ENCODE results near the gene SSMEM1.
"Not testable (repeated sequence)": the region's sequence is repeated elsewhere in the genome, so short reads cannot be mapped to it uniquely, and the experiment has no call there.

Gene SSMEM1

DNA sequence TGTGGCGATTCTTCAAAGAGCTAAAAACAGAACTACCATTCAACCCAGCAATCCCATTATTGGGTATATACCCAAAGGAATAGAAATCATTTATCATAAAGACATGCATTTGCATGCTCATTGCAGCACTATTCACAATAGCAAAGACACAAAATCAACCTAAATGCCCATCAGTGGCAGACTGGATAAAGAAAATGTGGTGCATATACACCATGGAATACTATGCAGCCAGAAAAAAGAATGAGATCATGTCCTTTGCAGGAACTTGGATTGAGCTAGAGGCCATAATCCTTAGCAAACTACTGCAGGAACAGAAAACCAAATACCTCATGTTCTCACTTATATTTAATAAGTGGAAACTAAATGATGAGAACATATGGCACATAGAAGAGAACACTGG, 38.8 kb downstream of the SSMEM1 start:
- DNase-seq (ENCODE audit: low read depth in 2 of 2, low spot score in 1 of 2), result not testable (repeated sequence)

DNA sequence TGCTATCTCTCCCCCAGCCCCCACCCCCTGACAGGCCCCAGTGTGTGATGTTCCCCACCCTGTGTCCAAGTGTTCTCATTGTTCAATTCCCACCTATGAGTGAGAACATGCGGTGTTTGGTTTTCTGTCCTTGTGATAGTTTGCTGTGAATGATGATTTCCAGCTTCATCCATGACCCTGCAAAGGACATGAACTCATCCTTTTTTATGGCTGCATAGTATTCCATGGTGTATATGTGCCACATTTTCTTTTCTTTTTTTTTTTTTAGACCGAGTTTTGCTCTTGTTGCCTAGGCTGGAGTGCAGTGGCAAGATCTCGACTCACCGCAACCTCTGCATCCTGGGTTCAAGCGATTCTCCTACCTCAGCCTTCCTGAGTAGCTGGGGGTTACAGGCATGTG, 41.2 kb downstream of the SSMEM1 start:
- not testable (repeated sequence) for DNase-seq (ENCODE audit: low read depth in 2 of 2, low spot score in 1 of 2)

DNA sequence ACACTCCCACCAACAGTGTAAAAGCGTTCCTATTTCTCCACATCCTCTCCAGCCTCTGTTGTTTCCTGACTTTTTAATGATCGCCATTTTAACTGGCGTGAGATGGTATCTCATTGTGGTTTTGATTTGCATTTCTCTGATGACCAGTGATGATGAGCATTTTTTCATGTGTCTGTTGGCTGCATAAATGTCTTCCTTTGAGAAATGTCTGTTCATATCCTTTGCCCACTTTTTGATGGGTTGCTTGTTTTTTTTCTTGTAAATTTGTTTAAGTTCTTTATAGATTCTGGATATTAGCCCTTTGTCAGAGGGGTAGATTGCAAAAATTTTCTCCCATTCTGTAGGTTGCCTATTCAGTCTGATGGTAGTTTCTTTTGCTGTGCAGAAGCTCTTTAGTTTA, 42.0 kb downstream of the SSMEM1 start:
- DNase-seq (ENCODE audit: low read depth in 2 of 2, low spot score in 1 of 2), result not testable (repeated sequence)

DNA sequence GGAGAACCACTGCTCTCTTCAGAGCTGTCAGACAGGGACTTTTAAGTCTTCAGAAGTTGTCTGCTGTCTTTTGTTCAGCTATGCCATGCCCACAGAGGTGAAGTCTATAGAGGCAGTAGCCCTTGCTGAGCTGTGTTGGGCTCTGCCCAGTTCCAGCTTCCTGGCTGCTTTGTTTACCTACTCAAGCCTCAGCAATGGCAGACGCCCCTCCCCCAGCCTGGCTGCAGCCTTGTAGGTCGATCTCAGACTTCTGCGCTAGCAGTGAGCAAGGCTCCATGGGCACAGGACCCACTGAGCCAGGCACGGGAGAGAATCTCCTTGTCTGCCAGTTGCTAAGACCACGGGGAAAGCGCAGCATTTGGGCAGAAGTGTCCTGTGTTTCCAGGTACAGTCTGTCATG, 46.9 kb downstream of the SSMEM1 start:
- DNase-seq (ENCODE audit: low read depth in 2 of 2, low spot score in 1 of 2), result no peak

DNA sequence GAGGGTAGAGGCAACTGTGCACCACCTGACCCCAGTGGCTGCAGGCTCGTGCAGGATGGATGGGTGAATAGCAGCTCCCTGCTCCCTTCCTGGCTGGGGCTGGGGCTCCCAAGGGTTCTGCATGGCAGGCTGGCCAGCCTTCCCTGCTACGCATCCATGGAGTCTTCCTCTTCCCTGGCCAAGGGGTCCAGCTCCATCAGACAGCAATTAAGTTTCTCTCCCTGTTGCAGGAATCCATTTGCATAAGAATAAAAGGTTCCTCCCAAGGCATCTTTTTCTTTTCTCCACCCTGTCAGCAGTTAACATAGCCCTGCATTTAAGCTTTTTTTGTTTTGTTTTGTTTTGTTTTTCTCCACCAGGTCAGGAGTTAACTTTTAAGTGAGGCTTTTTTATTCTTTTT, 49.0 kb downstream of the SSMEM1 start:
- DNase-seq (ENCODE audit: low read depth in 2 of 2, low spot score in 1 of 2), result no peak

DNA sequence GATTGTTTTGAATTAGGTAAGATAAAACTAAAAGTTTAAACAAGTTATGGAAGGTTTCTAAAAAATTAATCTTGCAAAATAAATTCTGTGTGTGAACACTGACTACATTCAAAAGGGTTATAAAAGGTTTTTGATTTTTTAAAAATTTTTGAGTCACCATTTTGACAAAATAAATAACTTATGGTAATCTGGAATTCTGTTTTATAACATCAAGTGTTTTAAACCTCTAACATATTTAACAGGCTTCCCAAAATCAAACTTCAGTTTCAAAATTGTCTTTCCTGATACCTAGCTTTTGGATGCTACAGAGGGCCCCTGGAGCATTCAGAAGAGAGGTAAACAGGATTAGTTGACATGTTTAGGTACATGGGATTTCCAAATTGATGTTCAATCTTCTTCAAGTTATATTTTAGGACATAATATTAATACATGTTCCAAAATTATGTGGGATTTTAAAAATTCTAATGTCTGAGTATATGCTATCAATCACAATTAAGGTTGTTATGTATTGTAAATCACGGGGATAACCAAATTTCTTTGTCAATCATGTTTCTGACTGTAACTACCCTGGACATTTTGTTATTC, 50.9 kb downstream of the SSMEM1 start:
- no peak for DNase-seq (ENCODE audit: low read depth in 2 of 2, low spot score in 1 of 2)

DNA sequence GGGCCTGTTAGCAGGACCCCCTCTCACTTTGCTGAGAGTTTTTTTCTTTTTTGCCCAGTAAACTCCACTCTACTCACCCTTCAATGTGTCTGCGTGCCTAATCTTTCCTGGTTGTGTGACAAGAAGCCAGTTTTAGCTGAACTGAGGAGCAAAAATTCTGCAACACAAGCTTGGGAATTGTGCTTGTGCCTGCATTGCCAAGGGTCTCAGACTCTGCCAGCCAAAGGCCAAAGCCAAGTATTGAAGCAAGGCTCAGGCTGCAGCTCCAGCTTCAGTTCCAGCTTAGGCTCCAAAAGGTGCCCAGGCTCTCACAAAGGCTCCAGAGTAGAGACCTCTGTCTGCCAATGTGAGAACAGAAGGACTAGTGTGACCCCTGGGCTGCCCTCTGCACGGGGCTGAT, 54.8 kb downstream of the SSMEM1 start:
- no peak for DNase-seq (ENCODE audit: low read depth in 2 of 2, low spot score in 1 of 2)

DNA sequence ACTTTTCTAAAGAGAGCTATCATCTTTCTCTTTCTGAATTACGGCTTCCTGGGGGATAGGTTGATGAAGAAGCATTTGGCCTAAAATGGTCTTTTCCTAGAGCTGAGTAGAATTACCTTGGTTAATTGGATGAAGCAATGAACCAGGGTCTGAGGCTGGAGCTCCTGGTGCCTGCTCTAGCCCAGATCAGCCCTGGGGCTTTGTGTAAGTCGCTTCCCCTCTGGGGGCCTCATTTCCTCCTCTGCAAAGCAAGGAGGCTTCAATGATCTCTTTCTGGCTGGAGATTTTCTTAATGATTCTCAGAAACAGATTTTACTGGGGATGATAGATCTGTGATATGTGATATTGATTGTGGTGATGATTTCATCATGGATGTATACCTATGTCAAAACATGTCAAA, 55.5 kb downstream of the SSMEM1 start:
- DNase-seq (ENCODE audit: low read depth in 2 of 2, low spot score in 1 of 2), result no peak
